GM19452 (cell line): Measurements from ENCODE around the gene PTPRG.

Experiments used
- ATAC-seq: cut with Tn5 transposase; IDR thresholded peaks from one replicate; pipeline ENCODE4 v1.9.1; 2021; ENCODE audit not compliant: unreplicated experiment

Gene PTPRG

GRCh38 chr3:61616586-61616985 lies 55.2 kb downstream of the PTPRG start:
- ATAC-seq = no peak

GRCh38 chr3:61617041-61617440 lies 55.7 kb downstream of the PTPRG start:
- no peak for ATAC-seq

DNA sequence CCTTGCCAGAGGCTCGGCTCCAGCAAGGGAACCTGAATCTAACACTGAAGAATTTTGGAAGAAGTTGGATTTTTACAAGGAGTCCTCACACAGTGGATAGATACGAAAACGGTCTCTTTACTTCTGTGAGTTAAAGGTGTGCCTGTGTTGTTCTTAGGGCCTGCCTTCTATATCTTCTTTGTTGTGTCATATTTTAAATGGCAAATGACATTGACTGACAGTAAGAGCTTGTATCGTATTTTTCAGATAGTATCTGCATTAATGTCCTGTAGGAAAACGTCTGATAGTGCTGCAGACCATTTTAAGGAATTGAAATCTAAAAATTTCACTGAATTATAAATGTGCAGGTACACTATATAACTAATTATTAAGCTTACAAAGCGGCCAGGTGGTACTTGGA lies 56.3 kb downstream of the PTPRG start:
- no peak for ATAC-seq

DNA sequence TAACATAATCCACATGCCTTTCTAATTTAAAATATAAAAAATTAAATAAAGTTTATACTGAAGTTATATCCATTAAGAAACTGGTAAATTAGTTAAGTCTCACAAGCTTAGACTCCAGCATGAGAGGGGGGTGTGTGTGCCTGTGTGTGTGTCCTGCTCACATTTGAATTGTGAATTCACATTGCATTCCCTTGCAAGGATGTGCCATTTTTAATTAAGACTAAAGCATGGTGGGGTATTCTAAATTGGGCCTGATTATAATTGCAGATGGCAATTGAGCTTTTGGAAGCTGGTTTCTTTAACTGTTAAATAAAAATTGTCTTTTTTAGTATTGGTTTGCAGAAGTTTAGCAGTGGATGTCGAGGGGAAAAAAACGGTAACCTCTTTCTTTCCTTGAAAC lies 56.9 kb downstream of the PTPRG start:
- no peak for ATAC-seq

- no peak for ATAC-seq
Measured at GRCh38 chr3:61618871-61619270, 57.5 kb downstream of the PTPRG start.

GRCh38 chr3:61620073-61620472 lies 58.7 kb downstream of the PTPRG start:
- ATAC-seq = no peak

- no peak for ATAC-seq
Measured at GRCh38 chr3:61624300-61624699, 62.9 kb downstream of the PTPRG start.

- ATAC-seq = no peak
Measured at GRCh38 chr3:61625429-61625828, 64.1 kb downstream of the PTPRG start.

GRCh38 chr3:61626484-61626883 lies 65.1 kb downstream of the PTPRG start:
- no peak for ATAC-seq

DNA sequence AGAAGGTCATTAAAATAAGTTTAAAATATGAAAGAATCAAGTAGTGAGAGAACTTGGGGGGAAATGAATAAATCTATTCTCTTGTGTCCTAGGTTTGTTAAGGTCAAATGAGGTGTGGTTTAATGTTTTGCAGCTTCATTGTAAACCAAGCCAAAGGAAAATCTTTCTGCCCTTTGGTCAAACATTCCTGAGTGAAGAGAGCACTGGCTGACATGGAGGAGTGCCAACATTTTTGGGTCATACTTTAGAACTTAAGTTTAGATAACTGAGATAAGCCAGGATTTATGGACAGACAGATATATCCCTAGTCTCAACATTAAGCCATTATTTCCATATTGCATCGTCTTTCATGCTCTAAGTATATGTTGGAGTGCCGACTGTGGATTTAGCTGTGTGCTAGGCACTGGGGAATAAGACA lies 66.4 kb downstream of the PTPRG start:
- no peak for ATAC-seq

DNA sequence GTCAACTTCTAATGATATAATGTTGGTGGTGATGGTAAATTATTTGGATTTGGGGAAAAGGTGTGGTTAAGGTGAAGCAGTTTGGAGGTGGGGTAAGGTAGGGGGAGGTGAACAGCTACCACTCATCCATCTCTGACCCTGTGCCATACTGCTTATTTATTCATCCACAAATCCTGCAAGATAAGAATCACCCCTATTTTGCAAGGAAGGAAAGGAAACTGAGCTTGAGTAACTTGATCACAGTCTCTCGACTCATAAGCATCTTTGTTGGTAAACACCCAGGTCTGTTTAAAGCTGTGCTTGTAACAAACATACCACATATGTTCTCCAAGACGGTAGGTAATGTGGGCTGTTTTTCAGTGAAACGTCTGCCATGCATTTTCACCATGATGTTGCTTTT lies 67.3 kb downstream of the PTPRG start:
- no peak for ATAC-seq

DNA sequence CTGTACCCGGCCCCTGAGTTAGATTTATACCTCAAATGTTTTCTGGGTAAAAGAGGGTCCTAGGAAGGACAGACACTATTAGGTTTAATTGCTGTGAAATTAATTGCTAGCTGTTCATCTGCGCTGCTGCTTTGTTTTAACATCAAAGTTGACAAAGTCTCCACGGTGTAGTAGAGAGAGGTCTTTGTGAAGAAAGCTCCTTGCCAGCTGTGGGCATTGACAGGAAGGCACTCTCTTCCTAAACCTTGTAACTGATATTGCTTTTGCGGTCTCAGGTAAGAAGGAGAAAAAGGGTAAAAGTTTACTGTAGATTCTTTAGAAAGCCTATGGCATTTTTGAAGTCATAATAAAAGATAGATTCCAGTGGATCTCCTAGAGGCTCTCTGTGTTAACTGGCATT lies 68.1 kb downstream of the PTPRG start:
- ATAC-seq = no peak

GRCh38 chr3:61631108-61631769 lies 69.9 kb downstream of the PTPRG start:
- ATAC-seq = no peak

- no peak for ATAC-seq
Measured at GRCh38 chr3:61632568-61633175, 71.3 kb downstream of the PTPRG start.

- no peak for ATAC-seq
Measured at GRCh38 chr3:61634678-61635077, 73.3 kb downstream of the PTPRG start.

DNA sequence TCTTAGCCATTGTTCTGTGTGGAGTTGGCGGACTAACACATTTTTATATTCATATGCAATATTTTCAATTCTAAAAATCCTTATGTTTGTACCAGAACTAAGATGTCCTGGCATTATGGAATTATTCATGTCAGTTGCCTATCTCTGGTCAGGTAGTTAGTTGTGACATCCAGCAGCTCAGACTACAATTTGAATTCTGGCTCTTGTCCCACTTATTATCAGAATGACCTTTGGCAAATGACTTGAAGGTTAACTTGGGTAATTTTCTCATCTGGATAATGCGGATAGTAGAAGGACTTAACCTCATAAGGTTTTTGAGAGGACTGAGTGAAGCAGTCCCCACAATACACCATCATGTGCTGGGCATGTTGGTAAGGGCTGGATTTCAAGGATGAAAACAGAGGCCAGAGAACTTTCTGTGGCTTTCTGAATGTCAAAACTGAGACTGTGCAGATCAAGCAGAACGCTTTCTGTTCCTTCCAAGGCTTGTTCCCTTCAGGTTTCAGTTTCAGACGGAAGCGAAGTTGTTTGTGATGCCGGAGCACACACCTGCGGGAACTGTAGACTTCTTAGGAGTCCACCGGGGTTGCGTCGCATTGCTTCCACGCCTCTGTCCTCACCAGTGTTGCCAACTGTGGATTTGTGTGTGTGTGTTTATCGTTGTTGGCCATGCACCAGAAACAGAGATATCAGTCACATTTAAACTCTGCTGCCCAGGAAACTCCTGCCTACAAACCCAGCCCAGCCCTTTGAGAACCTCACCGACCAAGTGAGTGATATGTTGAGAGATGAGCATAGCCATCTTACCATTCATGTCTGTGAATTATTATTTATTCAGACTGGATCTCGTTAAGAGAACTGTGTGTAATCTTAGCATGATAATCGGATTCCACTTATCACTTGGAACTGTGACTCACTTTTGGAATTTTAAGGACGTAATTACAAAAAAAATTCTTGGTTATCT lies 76.0 kb downstream of the PTPRG start:
- peak; percentile 68 for ATAC-seq

- no peak for ATAC-seq
Measured at GRCh38 chr3:61638741-61639140, 77.4 kb downstream of the PTPRG start.

- ATAC-seq = no peak
Measured at GRCh38 chr3:61639991-61640390, 78.6 kb downstream of the PTPRG start.

DNA sequence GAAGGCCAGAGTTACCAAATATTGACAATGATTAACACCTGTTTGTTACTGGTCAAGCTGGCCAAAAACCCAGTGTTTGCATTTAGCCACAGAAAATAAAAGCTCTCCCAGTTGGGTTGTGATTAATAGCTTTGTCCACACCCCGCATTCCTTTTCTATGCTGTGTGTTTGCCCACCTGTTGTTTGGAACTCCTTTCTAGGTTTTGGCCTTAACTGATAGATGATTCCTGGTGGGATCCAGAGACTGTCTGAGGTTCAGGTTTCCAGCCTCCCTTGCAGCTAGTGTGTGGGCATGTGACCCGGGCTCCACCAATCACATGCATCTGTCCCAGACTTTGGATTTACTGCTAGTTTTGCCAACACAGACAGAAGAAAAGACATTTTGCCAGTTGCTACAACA lies 83.8 kb downstream of the PTPRG start:
- no peak for ATAC-seq

DNA sequence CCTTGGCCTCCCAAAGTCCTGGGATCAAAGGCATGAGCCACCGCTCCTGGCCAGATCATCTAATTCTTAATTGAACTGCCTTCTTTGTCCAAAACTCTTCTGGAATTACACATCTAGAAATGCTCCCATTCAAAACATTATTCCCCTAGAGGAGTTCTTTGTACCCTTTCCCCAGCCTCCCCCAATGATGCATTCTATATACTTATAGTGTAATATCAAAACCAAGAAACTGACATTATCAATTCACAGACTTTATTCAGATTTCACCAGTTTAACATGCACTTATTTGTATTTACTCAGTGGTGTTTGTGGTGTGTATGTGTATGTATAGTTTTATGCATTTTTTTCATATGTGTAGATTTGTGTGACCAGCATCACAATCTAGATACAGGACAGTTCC lies 85.0 kb downstream of the PTPRG start:
- ATAC-seq = no peak

DNA sequence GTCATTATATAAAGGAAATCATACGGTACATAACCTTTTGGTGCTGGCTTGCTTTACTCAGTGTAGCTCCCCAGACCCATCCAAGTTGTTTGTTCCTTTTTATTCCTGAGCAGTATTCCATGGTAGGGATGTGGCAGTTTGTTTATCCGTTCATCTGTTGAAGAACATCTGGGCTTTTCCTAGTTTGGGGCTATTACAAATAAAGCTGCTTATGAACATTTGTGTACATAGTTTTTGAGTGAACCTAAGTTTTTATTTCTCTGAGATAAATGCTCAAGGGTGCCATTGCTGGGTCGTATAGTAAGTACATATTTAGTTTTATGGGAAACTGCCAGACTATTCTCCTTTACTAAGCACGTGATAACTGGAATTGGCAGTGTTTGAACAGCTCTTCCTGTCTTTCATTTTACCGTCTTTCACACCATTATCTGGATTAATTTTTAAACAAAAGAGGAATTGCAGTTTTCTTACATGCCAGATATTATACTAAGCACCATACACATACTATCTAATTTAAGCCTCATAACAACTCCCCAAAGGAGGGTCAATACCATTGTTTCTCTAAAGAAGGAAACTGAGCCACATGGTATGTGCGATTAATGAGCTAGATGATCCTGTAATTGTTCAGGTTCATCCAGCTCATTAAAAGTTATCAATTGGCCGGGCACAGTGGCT lies 85.6 kb downstream of the PTPRG start:
- no peak for ATAC-seq
